NCI-H1105 (cell line): ENCODE data around the gene TRIM51G.
"Not testable (repeated sequence)": the region's sequence is repeated elsewhere in the genome, so short reads cannot be mapped to it uniquely, and the experiment has no call there.

Experiments used
- DNase-seq: peaks from one replicate; lab custom pipeline; 2025; lab: John Stamatoyannopoulos, UW

TRIM51G gene

GRCh38 chr11:48983785-48984184 is at the start of gene TRIM51G:
Gene TRIM51G (minus strand): TSS chr11:48983885. CDS start chr11:48981695, 2,190 bp downstream.
- DNase-seq = not testable (repeated sequence)

- not testable (repeated sequence) for DNase-seq
Observed at GRCh38 chr11:49028523-49028922, 44.8 kb upstream of the TRIM51G start, which contains the start of gene TRIM49B. Gene TRIM49B (plus strand): TSS chr11:49028823. CDS start chr11:49031600, 2,777 bp downstream.

DNA sequence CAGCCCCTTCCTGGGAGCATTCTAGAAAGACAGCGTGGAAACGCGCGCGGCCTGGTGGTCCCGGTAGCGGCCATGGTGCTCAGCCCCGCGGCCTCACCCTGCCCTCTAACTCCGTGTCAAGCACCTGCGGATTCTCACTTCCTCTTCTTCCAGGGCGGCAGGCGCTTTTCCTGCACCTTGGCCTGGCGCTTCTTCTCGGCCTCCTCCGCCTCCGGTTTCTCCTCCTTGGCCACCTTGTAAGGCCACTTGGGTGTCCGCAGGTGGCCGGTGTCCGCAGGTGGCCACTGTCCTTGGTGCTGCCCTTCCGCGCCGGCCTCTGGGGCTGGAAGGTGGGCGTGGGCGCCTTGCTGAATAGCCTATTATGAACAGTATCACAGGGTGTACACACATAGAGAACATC is 15.1 kb downstream of the TRIM51G start:
- DNase-seq = not testable (repeated sequence)

GRCh38 chr11:48955315-48956049 is 28.2 kb downstream of the TRIM51G start:
- DNase-seq = not testable (repeated sequence)

GRCh38 chr11:48945796-48946195 is 37.9 kb downstream of the TRIM51G start:
- DNase-seq = not testable (repeated sequence)
